ENCODE data around the gene CDYL2. TPM values are rescaled to one million over a fixed set of nuclear protein-coding genes. Genes with fewer than 3 reads are reported as not detected.

CDYL2 gene
- total RNA-seq, 3 donors from 2014 or later, result 6.3 to 8.9 (median 7.5) TPM

DNA sequence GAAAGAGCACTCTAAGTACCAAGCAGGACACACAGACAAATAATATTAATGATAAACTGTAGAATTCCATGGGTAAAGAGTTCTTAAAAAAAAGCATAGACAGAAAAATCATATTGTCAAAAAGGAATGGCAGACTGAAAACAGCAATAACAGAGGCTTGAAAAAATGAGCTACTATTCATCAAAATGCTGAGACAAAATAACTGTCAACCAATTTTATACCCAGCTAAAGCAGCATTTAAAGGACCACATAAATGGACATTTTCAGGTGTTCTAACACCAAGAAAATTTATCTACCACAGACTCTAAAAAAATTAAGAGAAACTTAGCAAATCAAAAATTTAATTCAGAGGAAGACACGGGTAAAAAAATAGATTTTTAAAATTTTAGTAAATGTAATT, 144.5 kb downstream of the CDYL2 start:
- TF ChIP-seq, protein P1, sequence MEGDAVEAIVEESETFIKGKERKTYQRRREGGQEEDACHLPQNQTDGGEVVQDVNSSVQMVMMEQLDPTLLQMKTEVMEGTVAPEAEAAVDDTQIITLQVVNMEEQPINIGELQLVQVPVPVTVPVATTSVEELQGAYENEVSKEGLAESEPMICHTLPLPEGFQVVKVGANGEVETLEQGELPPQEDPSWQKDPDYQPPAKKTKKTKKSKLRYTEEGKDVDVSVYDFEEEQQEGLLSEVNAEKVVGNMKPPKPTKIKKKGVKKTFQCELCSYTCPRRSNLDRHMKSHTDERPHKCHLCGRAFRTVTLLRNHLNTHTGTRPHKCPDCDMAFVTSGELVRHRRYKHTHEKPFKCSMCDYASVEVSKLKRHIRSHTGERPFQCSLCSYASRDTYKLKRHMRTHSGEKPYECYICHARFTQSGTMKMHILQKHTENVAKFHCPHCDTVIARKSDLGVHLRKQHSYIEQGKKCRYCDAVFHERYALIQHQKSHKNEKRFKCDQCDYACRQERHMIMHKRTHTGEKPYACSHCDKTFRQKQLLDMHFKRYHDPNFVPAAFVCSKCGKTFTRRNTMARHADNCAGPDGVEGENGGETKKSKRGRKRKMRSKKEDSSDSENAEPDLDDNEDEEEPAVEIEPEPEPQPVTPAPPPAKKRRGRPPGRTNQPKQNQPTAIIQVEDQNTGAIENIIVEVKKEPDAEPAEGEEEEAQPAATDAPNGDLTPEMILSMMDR (IDR thresholded peaks at IDR 0.05), result no peak
- Histone ChIP-seq H3K36me3 (ENCODE audit: low read depth) (no peaks in the 10 kb centered on the region), H3K4me1 (ENCODE audit: low read depth) (no peaks in the 10 kb centered on the region), H3K4me3 (no peak overlapping the region), H3K9me3 (peaks cover 4% of the 10 kb centered on the region)
- DNase-seq, result no peak
- no peak for ATAC-seq
- intact Hi-C loops (cut with DNase I, micrococcal nuclease), result no loop called here

DNA sequence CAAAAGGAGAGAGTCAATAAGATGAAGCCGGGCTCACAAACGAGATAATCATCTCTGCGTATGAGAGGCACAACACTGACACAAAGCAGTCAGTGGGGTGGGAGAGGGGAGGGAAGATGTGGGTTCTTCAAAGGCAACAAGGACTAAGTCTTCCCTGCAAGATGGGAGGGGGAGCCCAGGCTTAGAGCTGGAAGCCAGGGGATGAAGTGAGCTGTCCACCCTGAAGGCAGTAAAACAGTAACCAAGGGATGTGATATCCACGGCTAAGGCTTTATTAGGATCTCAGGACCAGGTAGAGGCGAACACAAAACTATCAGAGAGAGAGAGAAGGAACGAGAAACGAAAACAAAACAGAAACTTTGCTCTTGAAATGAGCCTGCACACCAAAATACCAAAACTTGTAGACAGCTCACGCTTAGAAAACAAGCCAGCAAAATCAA, 147.7 kb downstream of the CDYL2 start:
- DNase-seq, result no peak
- ATAC-seq, result peak; percentile 38

DNA sequence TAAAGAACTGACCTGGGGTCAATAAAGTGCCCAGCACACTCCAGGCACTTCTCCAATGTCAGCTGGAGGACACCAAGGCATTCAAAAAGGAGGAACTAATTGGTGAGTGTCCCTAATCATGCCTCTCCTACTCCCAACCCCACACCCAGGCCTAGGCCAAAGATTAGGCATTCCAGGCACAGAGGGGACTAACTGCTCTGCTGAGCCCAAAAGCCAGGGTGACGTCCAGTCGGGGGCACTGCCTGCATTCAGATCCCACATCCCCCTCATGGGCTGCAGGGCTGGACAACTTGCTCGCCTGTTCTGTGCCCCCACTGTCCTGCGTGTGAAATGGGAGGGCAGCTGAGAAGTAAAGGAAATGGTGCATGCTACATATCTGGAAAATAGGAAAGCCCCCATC, 148.2 kb downstream of the CDYL2 start:
- H3K36me3 ChIP-seq (ENCODE audit: low read depth), result no peaks in the 10 kb centered on the region
- ATAC-seq (no peak), DNase-seq (no peak)
- peaks cover 4% of the 10 kb centered on the region for H3K9me3 ChIP-seq
- H3K4me1 ChIP-seq (ENCODE audit: low read depth), result no peaks in the 10 kb centered on the region
- intact Hi-C loops (cut with DNase I, micrococcal nuclease), result no loop called here
- no peak overlapping the region for H3K4me3 ChIP-seq
- TF ChIP-seq, protein P1 (IDR thresholded peaks at IDR 0.05), result no peak

More for the DNA sequence above, 147.7 kb downstream of the CDYL2 start:
- no peak overlapping the region for H3K4me3 ChIP-seq
- TF ChIP-seq, protein P1 (IDR thresholded peaks at IDR 0.05), result no peak
- H3K4me1 ChIP-seq (ENCODE audit: low read depth), result no peaks in the 10 kb centered on the region
- intact Hi-C loops (cut with DNase I, micrococcal nuclease), result no loop called here
- peaks cover 4% of the 10 kb centered on the region for H3K9me3 ChIP-seq
- no peaks in the 10 kb centered on the region for H3K36me3 ChIP-seq (ENCODE audit: low read depth)

DNA sequence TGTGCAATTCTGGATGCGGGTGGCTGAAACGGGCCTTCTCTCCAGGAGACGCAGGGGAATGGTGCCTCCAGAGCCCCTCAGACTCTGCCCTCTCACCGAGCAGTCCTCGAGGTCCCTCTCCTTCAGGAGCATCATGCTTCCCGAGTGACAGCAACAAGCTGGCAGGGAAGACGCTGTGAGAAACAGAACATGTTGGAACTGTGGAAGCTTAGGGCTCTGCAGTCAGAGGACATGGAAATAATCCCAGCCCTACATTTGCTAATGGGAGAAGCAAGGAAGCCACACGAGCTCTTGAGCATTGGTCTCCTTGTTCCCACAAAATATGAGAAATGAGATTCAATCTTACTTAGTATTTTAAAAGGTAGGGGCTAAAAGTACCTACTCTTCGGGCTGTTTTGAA, 148.6 kb downstream of the CDYL2 start:
- no peaks in the 10 kb centered on the region for H3K4me1 ChIP-seq (ENCODE audit: low read depth)
- DNase-seq, result no peak
- H3K36me3 ChIP-seq (ENCODE audit: low read depth), result no peaks in the 10 kb centered on the region
- intact Hi-C loops (cut with DNase I, micrococcal nuclease), result no loop called here
- peaks cover 4% of the 10 kb centered on the region for H3K9me3 ChIP-seq
- ATAC-seq, result no peak
- H3K4me3 ChIP-seq, result no peak overlapping the region
- TF ChIP-seq, protein P1 (IDR thresholded peaks at IDR 0.05), result no peak

DNA sequence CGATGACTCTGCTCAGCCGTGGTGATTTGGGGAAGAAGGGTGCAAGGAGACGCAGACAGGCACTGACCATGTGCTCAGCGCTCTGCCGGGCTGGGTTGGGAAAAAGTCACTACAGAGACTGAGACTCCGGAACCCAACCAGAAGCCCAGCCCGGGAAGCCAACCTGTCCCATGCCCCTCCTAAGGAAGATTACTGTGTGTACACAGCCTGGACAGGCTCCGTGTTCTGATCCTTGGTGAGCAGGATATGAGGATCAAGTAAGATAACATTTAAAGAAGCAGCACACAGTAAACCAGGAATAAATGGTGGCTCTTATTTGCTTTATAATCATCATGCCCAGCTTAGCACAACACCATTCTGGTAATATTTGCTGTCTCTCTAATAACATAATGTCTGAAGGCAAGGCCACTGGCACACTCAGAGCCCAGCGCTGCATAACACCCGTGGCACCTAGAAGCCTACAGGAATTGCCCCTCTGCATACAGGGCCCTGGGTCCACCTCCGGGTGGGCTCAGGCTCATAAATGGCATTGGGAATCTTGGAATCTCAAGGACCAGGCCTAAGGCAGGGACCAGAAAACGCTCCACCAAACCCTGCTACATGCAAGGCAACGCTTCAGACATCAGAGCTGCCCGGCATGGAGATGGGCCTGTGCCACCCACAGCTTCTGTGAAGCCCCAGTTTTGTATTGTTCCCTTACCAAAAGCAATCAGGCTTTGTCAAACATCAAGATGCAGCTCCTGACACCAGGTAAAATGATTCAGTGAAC, 150.1 kb downstream of the CDYL2 start:
- no peaks in the 10 kb centered on the region for H3K4me1 ChIP-seq (ENCODE audit: low read depth)
- intact Hi-C loops (cut with DNase I, micrococcal nuclease), result no loop called here
- DNase-seq (no peak), ATAC-seq (no peak)
- no peak overlapping the region for H3K4me3 ChIP-seq
- no peaks in the 10 kb centered on the region for H3K36me3 ChIP-seq (ENCODE audit: low read depth)
- H3K9me3 ChIP-seq, result no peaks in the 10 kb centered on the region
- TF ChIP-seq, protein P1 (IDR thresholded peaks at IDR 0.05), result no peak
